ENCODE data around the gene STT3B. TPM values are rescaled to one million over a fixed set of nuclear protein-coding genes. Genes with fewer than 3 reads are reported as not detected.

STT3B gene
- total RNA-seq, 2 donors from 2014 or later: 126 to 199 TPM

GRCh38 chr3:31634476-31634875 lies 101.8 kb downstream of the STT3B start:
- H3K4me3 ChIP-seq (ENCODE audit: low read length): no peak overlapping the region
- Mint-ChIP-seq H3K9me3 (no peaks in the 10 kb centered on the region), H3K27ac (no peak overlapping the region), H3K27me3 (ENCODE audit: insufficient read depth) (no peaks in the 10 kb centered on the region), H3K4me3 (no peak overlapping the region), H3K4me1 (no peaks in the 10 kb centered on the region), H3K36me3 (ENCODE audit: low read depth) (peaks cover 64% of the 10 kb centered on the region)
- DNase-seq: no peak
- H3K27me3 ChIP-seq (ENCODE audit: control insufficient read depth, insufficient read depth, low read length, poor library complexity, severe bottlenecking): no peaks in the 10 kb centered on the region
- H3K9me3 ChIP-seq (ENCODE audit: control insufficient read depth, low read length): no peaks in the 10 kb centered on the region
- no peak overlapping the region for H3K9ac ChIP-seq (ENCODE audit: extremely low read depth, low read length, poor library complexity, severe bottlenecking)
- TF ChIP-seq CTCF (conservative IDR thresholded peaks at IDR 0.05): no peak
- WGBS, 2 experiments (ENCODE audit: insufficient coverage in 1 of 2, insufficient read length in 1 of 2): 92 to 100% methylated on average over 2 of the region's 2 CpGs
- peaks cover 87% of the 10 kb centered on the region for H3K36me3 ChIP-seq (ENCODE audit: control insufficient read depth, insufficient read depth, low read length)
- H3K4me1 ChIP-seq (ENCODE audit: control insufficient read depth, insufficient read depth, low read length): no peaks in the 10 kb centered on the region
- H3K27ac ChIP-seq (ENCODE audit: low read depth, low read length): peak overlapping the region; percentile 28

- H3K36me3 Mint-ChIP-seq (ENCODE audit: low read depth): peaks cover 53% of the 10 kb centered on the region
- H3K27ac Mint-ChIP-seq: no peak overlapping the region
- H3K27me3 Mint-ChIP-seq (ENCODE audit: insufficient read depth): no peaks in the 10 kb centered on the region
- H3K4me3 ChIP-seq (ENCODE audit: low read length): no peak overlapping the region
- H3K4me3 Mint-ChIP-seq: no peak overlapping the region
- no peaks in the 10 kb centered on the region for H3K9me3 Mint-ChIP-seq
- WGBS, 2 experiments (ENCODE audit: insufficient coverage in 1 of 2, insufficient read length in 1 of 2): 90 to 100% methylated on average over 1 of the region's 1 CpG
- no peak overlapping the region for H3K9ac ChIP-seq (ENCODE audit: extremely low read depth, low read length, poor library complexity, severe bottlenecking)
- DNase-seq: no peak
- H3K9me3 ChIP-seq (ENCODE audit: control insufficient read depth, low read length): no peaks in the 10 kb centered on the region
- no peaks in the 10 kb centered on the region for H3K4me1 Mint-ChIP-seq
- H3K27me3 ChIP-seq (ENCODE audit: control insufficient read depth, insufficient read depth, low read length, poor library complexity, severe bottlenecking): no peaks in the 10 kb centered on the region
- H3K36me3 ChIP-seq (ENCODE audit: control insufficient read depth, insufficient read depth, low read length): peaks cover 76% of the 10 kb centered on the region
- no peak overlapping the region for H3K27ac ChIP-seq (ENCODE audit: low read depth, low read length)
- no peak for TF ChIP-seq CTCF (conservative IDR thresholded peaks at IDR 0.05)
- no peaks in the 10 kb centered on the region for H3K4me1 ChIP-seq (ENCODE audit: control insufficient read depth, insufficient read depth, low read length)
These were observed 102.8 kb downstream of the STT3B start for GRCh38 chr3:31635545-31635944.

DNA sequence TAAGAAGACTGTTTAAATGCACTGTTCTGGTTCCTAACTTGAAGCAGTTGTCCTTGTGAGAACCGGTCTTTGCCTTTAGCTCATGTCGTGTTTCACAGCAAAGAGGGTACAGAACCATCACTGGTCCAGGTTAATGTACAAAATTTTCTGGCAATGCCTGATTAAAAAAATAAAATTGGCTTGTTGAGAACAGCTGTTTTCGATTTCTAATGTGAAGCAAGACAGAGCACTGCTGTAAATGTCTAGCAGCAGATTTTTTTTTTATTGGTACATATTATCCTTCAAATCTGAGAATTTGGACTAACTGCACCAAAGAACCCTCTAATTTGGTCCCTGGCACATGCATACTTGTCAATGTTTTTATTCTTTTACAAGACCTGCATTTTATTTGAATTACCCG lies 103.3 kb downstream of the STT3B start:
- no peak overlapping the region for H3K4me3 Mint-ChIP-seq
- Histone ChIP-seq H3K4me1 (ENCODE audit: control insufficient read depth, insufficient read depth, low read length) (no peaks in the 10 kb centered on the region), H3K4me3 (ENCODE audit: low read length) (no peak overlapping the region), H3K9ac (ENCODE audit: extremely low read depth, low read length, poor library complexity, severe bottlenecking) (no peak overlapping the region), H3K36me3 (ENCODE audit: control insufficient read depth, insufficient read depth, low read length) (peaks cover 76% of the 10 kb centered on the region), H3K9me3 (ENCODE audit: control insufficient read depth, low read length) (no peaks in the 10 kb centered on the region), H3K27me3 (ENCODE audit: control insufficient read depth, insufficient read depth, low read length, poor library complexity, severe bottlenecking) (no peaks in the 10 kb centered on the region), H3K27ac (ENCODE audit: low read depth, low read length) (no peak overlapping the region)
- DNase-seq: no peak
- H3K36me3 Mint-ChIP-seq (ENCODE audit: low read depth): peaks cover 48% of the 10 kb centered on the region
- H3K9me3 Mint-ChIP-seq: no peaks in the 10 kb centered on the region
- WGBS, 2 experiments (ENCODE audit: insufficient coverage in 1 of 2, insufficient read length in 1 of 2): 97 to 100% methylated on average over 3 to 4 of the region's 4 CpGs
- no peak for TF ChIP-seq CTCF (conservative IDR thresholded peaks at IDR 0.05)
- no peaks in the 10 kb centered on the region for H3K4me1 Mint-ChIP-seq
- peak overlapping the region; percentile 21 for H3K27ac Mint-ChIP-seq
- no peaks in the 10 kb centered on the region for H3K27me3 Mint-ChIP-seq (ENCODE audit: insufficient read depth)
